ENCODE measurements around the gene POLR1E. TPM values are rescaled to one million over a fixed set of nuclear protein-coding genes. Genes with fewer than 3 reads are reported as not detected.

POLR1E gene
- total RNA-seq, 6 donors from 2014 or later = 10.0 to 16.9 (median 14.5) TPM

DNA sequence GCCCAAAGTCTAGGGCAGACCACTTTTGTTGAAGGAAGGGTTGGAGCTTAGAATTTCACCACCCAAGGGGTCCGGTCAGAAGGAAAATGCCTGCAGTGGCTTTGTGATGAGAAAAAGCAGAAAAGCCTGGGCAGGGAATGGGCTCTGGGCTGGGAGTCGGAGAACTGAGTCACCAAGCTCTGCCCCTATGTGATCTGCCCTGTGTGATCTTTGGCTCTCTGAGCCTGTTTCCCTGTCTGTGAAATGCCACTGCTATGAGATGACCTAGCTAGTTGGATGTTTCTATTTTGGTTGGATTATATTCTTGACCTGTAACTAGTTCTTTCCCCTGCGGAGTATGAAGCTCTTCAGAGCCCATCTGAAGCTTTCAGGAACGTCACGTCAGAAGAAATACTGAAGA lies 9.8 kb downstream of the POLR1E start:
- Histone ChIP-seq H3K4me3 (no peak overlapping the region), H3K27me3 (no peaks in the 10 kb centered on the region), H3K27ac (no peak overlapping the region), H3K9me3 (no peaks in the 10 kb centered on the region), H3K36me3 (peaks cover 0 to 91% (median 49%) of the 10 kb centered on the region in 4 donors), H3K4me1 (no peaks in the 10 kb centered on the region)
- ATAC-seq (ENCODE audit: low FRiP score in 2 of 2) (no peak), DNase-seq (no peak)
- TF ChIP-seq POLR2AphosphoS5 (IDR thresholded peaks at IDR 0.05) (no peak), POLR2A (IDR thresholded peaks at IDR 0.05) (no peak), EP300 (IDR thresholded peaks at IDR 0.05) (no peak)
- TF ChIP-seq, protein P1, sequence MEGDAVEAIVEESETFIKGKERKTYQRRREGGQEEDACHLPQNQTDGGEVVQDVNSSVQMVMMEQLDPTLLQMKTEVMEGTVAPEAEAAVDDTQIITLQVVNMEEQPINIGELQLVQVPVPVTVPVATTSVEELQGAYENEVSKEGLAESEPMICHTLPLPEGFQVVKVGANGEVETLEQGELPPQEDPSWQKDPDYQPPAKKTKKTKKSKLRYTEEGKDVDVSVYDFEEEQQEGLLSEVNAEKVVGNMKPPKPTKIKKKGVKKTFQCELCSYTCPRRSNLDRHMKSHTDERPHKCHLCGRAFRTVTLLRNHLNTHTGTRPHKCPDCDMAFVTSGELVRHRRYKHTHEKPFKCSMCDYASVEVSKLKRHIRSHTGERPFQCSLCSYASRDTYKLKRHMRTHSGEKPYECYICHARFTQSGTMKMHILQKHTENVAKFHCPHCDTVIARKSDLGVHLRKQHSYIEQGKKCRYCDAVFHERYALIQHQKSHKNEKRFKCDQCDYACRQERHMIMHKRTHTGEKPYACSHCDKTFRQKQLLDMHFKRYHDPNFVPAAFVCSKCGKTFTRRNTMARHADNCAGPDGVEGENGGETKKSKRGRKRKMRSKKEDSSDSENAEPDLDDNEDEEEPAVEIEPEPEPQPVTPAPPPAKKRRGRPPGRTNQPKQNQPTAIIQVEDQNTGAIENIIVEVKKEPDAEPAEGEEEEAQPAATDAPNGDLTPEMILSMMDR (IDR thresholded peaks at IDR 0.05) = no peak
- 96 to 100% methylated on average over 5 of the region's 5 CpGs for WGBS, 2 donors

DNA sequence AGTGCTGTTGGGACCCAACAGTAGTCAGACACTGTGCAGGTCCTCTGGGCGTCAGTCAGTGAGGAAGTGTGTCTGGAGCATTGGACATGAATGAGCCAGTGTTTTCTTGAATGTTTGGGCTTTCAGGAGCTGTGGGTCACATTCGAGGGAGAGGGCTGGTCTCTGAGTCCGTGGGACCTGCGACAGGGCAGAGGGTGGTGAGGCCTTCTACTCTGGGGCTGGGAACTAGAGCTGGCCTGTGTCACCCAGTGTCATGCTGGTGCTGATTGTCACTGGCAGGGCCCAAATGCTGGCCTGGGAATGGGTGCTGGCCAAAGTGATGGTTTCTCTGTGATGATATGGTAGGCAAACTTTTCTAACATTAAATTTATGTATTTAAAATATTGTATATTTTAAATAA lies 10.3 kb downstream of the POLR1E start:
- DNase-seq (no peak), ATAC-seq (ENCODE audit: low FRiP score in 2 of 2) (no peak)
- WGBS, 2 donors = 70 to 77% methylated on average over 4 of the region's 4 CpGs
- no peaks in the 10 kb centered on the region for H3K27me3 ChIP-seq
- peaks cover 3 to 93% (median 53%) of the 10 kb centered on the region in 4 donors for H3K36me3 ChIP-seq
- no peak for TF ChIP-seq POLR2A (IDR thresholded peaks at IDR 0.05)
- no peak for TF ChIP-seq EP300 (IDR thresholded peaks at IDR 0.05)
- no peaks in the 10 kb centered on the region for H3K4me1 ChIP-seq
- no peak overlapping the region for H3K27ac ChIP-seq
- H3K9me3 ChIP-seq = no peaks in the 10 kb centered on the region
- no peak overlapping the region for H3K4me3 ChIP-seq

DNA sequence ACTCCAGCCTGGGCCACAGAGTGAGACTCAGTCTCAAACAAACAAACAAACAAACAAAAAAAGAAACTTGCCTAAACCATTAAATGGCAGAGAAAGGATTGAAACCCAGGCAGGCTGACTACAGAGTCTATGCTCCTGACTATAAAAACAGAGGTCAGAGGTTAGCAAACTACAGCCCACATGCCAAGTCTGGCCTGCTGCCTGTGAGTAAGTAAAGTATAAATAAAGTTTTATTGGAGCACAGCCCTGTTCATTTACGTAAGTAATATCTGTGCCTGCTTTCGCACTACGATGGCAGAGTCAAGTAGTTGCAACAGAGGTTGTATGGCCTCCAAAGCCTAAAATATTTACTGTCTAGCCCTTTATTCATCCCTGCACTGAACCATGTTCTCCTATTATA lies 11.6 kb downstream of the POLR1E start:
- Histone ChIP-seq H3K9me3 (no peaks in the 10 kb centered on the region), H3K36me3 (peaks cover 7 to 93% (median 64%) of the 10 kb centered on the region in 4 donors), H3K27me3 (no peaks in the 10 kb centered on the region), H3K4me3 (no peak overlapping the region), H3K4me1 (no peaks in the 10 kb centered on the region), H3K27ac (no peak overlapping the region)
- 95 to 100% methylated on average over 3 of the region's 3 CpGs for WGBS, 2 donors
- TF ChIP-seq, protein P1 (IDR thresholded peaks at IDR 0.05) = no peak
- no peak for TF ChIP-seq POLR2A (IDR thresholded peaks at IDR 0.05)
- TF ChIP-seq EP300 (IDR thresholded peaks at IDR 0.05) = no peak
- TF ChIP-seq POLR2AphosphoS5 (IDR thresholded peaks at IDR 0.05) = no peak
- ATAC-seq (ENCODE audit: low FRiP score in 2 of 2) (no peak), DNase-seq (no peak)

DNA sequence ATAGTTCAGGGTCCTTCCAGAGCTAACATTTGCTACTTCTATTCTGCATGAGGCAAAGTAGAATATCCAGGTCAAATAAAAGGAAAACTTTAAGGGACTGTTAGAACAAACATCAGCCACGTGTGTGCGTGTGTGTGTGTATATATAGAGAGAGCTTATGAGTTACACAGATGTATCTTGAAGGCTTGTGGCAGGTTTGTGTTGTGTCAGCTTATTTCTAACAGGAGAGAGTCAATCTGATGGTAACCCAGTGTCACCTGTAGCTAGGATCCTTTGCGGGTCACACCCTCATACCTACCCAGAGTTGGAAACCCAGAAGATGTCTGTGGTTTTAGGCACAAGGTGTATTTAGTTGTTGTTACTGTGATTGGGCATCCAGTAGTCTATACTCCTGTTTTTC lies 12.7 kb downstream of the POLR1E start:
- H3K4me3 ChIP-seq = no peak overlapping the region
- H3K4me1 ChIP-seq = no peaks in the 10 kb centered on the region
- ATAC-seq (ENCODE audit: low FRiP score in 2 of 2) (no peak), DNase-seq (no peak)
- H3K27me3 ChIP-seq = no peaks in the 10 kb centered on the region
- no peaks in the 10 kb centered on the region for H3K9me3 ChIP-seq
- TF ChIP-seq, protein P1 (IDR thresholded peaks at IDR 0.05) = no peak
- TF ChIP-seq POLR2AphosphoS5 (IDR thresholded peaks at IDR 0.05) (no peak), EP300 (IDR thresholded peaks at IDR 0.05) (no peak), POLR2A (IDR thresholded peaks at IDR 0.05) (no peak)
- peaks cover 7 to 93% (median 67%) of the 10 kb centered on the region in 4 donors for H3K36me3 ChIP-seq
- H3K27ac ChIP-seq = no peak overlapping the region
- 58 to 72% methylated on average over 3 of the region's 3 CpGs for WGBS, 2 donors

DNA sequence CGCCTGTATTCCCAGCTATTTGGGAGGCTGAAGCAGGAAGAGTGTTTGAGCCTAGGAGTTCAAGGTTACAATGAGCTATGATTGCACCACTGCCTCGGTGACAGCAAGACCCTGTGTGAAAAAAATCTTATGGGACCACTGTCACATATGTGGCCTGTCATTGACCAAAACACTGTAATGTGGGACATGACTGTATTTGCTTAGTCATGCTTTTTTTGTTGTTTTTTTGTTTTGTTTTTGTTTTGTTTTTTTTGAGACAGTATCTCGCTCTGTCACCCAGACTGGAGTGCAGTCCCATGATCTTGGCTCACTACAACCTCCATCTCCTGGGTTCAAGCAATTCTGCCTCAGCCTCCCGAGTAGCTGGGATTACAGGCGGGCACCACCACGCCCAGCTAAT lies 13.5 kb downstream of the POLR1E start:
- 90 to 91% methylated on average over 6 of the region's 6 CpGs for WGBS, 2 donors
- ATAC-seq (ENCODE audit: low FRiP score in 2 of 2) (no peak), DNase-seq (no peak)
- H3K9me3 ChIP-seq = no peaks in the 10 kb centered on the region
- TF ChIP-seq EP300 (IDR thresholded peaks at IDR 0.05) = no peak
- no peak for TF ChIP-seq POLR2A (IDR thresholded peaks at IDR 0.05)
- no peak for TF ChIP-seq POLR2AphosphoS5 (IDR thresholded peaks at IDR 0.05)
- TF ChIP-seq, protein P1 (IDR thresholded peaks at IDR 0.05) = no peak
- no peaks in the 10 kb centered on the region for H3K27me3 ChIP-seq
- no peaks in the 10 kb centered on the region for H3K4me1 ChIP-seq
- H3K27ac ChIP-seq = no peak overlapping the region
- no peak overlapping the region for H3K4me3 ChIP-seq
- peaks cover 7 to 93% (median 64%) of the 10 kb centered on the region in 4 donors for H3K36me3 ChIP-seq
